Stimulated activated CD8-positive, alpha-beta memory T cell treated with anti-CD3 and anti-CD28 coated beads, Interleukin-12 subunit alpha, Interleukin-12 subunit beta, amount 100 ng/mL, for 1 hour (primary cell): ENCODE data around the gene CAPN11.

ENCODE experiments used
- DNase-seq: peaks from one replicate; pipeline ENCODE4 v3.0.0-alpha.2; 2020; ENCODE audit warnings: low read depth

CAPN11 gene

GRCh38 chr6:44158770-44159228, at the start of gene CAPN11:
CAPN11 (plus strand) TSS chr6:44158820; CDS start chr6:44158849, 29 bp downstream.
- DNase-seq = no peak

- DNase-seq = no peak
These were observed 49.4 kb upstream of the CAPN11 start for GRCh38 chr6:44109212-44109611.

- DNase-seq = no peak
These were observed 48.5 kb upstream of the CAPN11 start for GRCh38 chr6:44110005-44110676.

GRCh38 chr6:44110966-44111365, 47.7 kb upstream of the CAPN11 start:
- DNase-seq = no peak

GRCh38 chr6:44111434-44112417, 46.9 kb upstream of the CAPN11 start:
- no peak for DNase-seq

GRCh38 chr6:44113414-44113813, 45.2 kb upstream of the CAPN11 start:
- DNase-seq = no peak

GRCh38 chr6:44115866-44116265, 42.8 kb upstream of the CAPN11 start:
- no peak for DNase-seq

GRCh38 chr6:44116641-44117382, 41.8 kb upstream of the CAPN11 start:
- DNase-seq = no peak

- no peak for DNase-seq
These were observed 41.1 kb upstream of the CAPN11 start for GRCh38 chr6:44117397-44118128.

- no peak for DNase-seq
These were observed 38.8 kb upstream of the CAPN11 start for GRCh38 chr6:44119704-44120262.

GRCh38 chr6:44120692-44121443, 37.8 kb upstream of the CAPN11 start:
- no peak for DNase-seq

GRCh38 chr6:44122801-44123200, 35.8 kb upstream of the CAPN11 start:
- no peak for DNase-seq

GRCh38 chr6:44123544-44123943, 35.1 kb upstream of the CAPN11 start:
- DNase-seq = no peak

- peak; percentile 45 for DNase-seq
These were observed 32.1 kb upstream of the CAPN11 start for GRCh38 chr6:44126320-44127149.

- peak; percentile 82 for DNase-seq
These were observed 31.2 kb upstream of the CAPN11 start, which contains the start of the genes MRPL14 and TMEM63B for GRCh38 chr6:44127186-44128019. MRPL14 (minus strand) TSS chr6:44127452; CDS start chr6:44116611, 10,841 bp downstream. TMEM63B (plus strand) TSS chr6:44127554; CDS start chr6:44134585, 7,031 bp downstream.

- DNase-seq = no peak
These were observed 30.4 kb upstream of the CAPN11 start for GRCh38 chr6:44128020-44128917.

GRCh38 chr6:44129841-44130322, 28.7 kb upstream of the CAPN11 start:
- no peak for DNase-seq
